B cell (primary cell): ENCODE results near the gene PLA2G4F. TPM values are rescaled to one million over a fixed set of nuclear protein-coding genes. Genes with fewer than 3 reads are reported as not detected.

Experiments
- ATAC-seq: fragments of 200-7000 bp; cut with Tn5 transposase; one replicate; pipeline ENCODE4 v1.10.0; 2021; ENCODE audit warnings: low read depth, mild to moderate bottlenecking, moderate number of reproducible peaks, moderate library complexity
- CTCF ChIA-PET: fragments of 350-600 bp; sonication (Branson Sonifier 250); formaldehyde crosslinking; loops from one replicate; lab custom pipeline; 2021; ENCODE audit warnings: antibody characterized with exemption, inconsistent platforms; lab: Charles Lee
- POLR2A ChIA-PET: fragments of 350-600 bp; sonication (Branson Sonifier 250); formaldehyde crosslinking; loops from one replicate; lab custom pipeline; 2021; ENCODE audit warnings: antibody characterized with exemption; lab: Charles Lee
- DNase-seq: peaks from one replicate; pipeline ENCODE4 v3.0.0; 2013
- H2AFZ ChIP-seq: 2 replicates; pipeline ENCODE4 v1.6.1; 2012; ENCODE audit warnings: mild to moderate bottlenecking, low read depth, low read length; ENCODE audit not compliant: insufficient read depth, poor library complexity, severe bottlenecking
- H3K27ac ChIP-seq, 2 donors: 1 replicate in 1 of 2; 2 replicates in 1 of 2; pipeline ENCODE4 v1.5.1; 2012 to 2013; ENCODE audit warnings: low read length in 2 of 2, mild to moderate bottlenecking in 2 of 2, moderate library complexity in 1 of 2
- H3K27me3 ChIP-seq, 4 experiments: fragments of 200-600 bp in 1 of 4; sonication (generic) in 1 of 4; replicated peaks in 1 of 4; 1 replicate in 2 of 4; 2 replicates in 2 of 4; pipeline versions ENCODE4 v1.6.1 to v1.7.0; 2013 to 2016; ENCODE audit warnings: low read length in 3 of 4, mild to moderate bottlenecking in 2 of 4, mixed read lengths in 1 of 4, moderate library complexity in 1 of 4; ENCODE audit not compliant: insufficient read depth in 4 of 4, control insufficient read depth in 3 of 4; ENCODE audit errors: control extremely low read depth in 1 of 4
- H3K36me3 ChIP-seq, 2 experiments: replicated peaks in 1 of 2; 1 replicate in 1 of 2; 2 replicates in 1 of 2; pipeline versions ENCODE4 v1.6.1 to v1.7.1; 2013; ENCODE audit warnings: low read length in 1 of 2; ENCODE audit not compliant: insufficient read depth in 2 of 2, control insufficient read depth in 1 of 2; ENCODE audit errors: control extremely low read depth in 1 of 2, extremely low read depth in 1 of 2
- H3K4me1 ChIP-seq, 2 donors: fragments of 200-600 bp in 1 of 2; sonication (generic) in 1 of 2; 1 replicate in 1 of 2; 2 replicates in 1 of 2; pipeline versions ENCODE4 v1.5.1 to v1.6.1; 2013 to 2017; ENCODE audit warnings: low read length in 2 of 2; ENCODE audit not compliant: control insufficient read depth in 2 of 2, insufficient read depth in 2 of 2
- H3K4me2 ChIP-seq: replicated peaks from 2 replicates; pipeline ENCODE3; 2012; ENCODE audit warnings: mild to moderate bottlenecking, low read depth, low read length; ENCODE audit not compliant: poor library complexity, severe bottlenecking
- H3K4me3 ChIP-seq, 5 experiments: fragments of 200-600 bp in 1 of 5; sonication (generic) in 1 of 5; 1 replicate in 3 of 5; 2 replicates in 2 of 5; pipeline versions ENCODE4 v1.5.1 to v1.7.0; 2011 to 2016; ENCODE audit warnings: low read length in 4 of 5, mild to moderate bottlenecking in 4 of 5, low read depth in 2 of 5, control low read depth in 1 of 5, moderate library complexity in 1 of 5; ENCODE audit not compliant: insufficient read depth in 1 of 5; ENCODE audit errors: control extremely low read depth in 1 of 5, extremely low read depth in 1 of 5
- H3K79me2 ChIP-seq: fragments of 200-600 bp; sonication (generic); one replicate; pipeline ENCODE4 v1.6.0; 2016; ENCODE audit warnings: low read length; ENCODE audit not compliant: control insufficient read depth, insufficient read depth
- H3K9ac ChIP-seq: fragments of 200-600 bp; sonication (generic); 2 replicates; pipeline ENCODE4 v1.6.1; 2017; ENCODE audit warnings: mild to moderate bottlenecking, low read length, moderate library complexity
- H3K9me3 ChIP-seq, 3 donors: one replicate each; pipeline versions ENCODE4 v1.6.1 to v1.7.1; 2013; ENCODE audit warnings: low read length in 2 of 3; ENCODE audit not compliant: control insufficient read depth in 2 of 3, insufficient read depth in 1 of 3; ENCODE audit errors: control extremely low read depth in 1 of 3
- H4K20me1 ChIP-seq: 2 replicates; pipeline ENCODE4 v1.6.0; 2012; ENCODE audit warnings: mild to moderate bottlenecking, low read length; ENCODE audit not compliant: insufficient read depth, control insufficient read depth, poor library complexity, severe bottlenecking
- H3K27ac Mint-ChIP-seq: one replicate; pipeline ENCODE4 v1.8.0; 2021; ENCODE audit warnings: mixed read lengths
- H3K27me3 Mint-ChIP-seq: one replicate; pipeline ENCODE4 v1.8.0; 2021; ENCODE audit warnings: mixed read lengths
- H3K4me1 Mint-ChIP-seq: one replicate; pipeline ENCODE4 v1.8.0; 2021; ENCODE audit warnings: mixed read lengths
- H3K4me3 Mint-ChIP-seq: one replicate; pipeline ENCODE4 v1.8.0; 2021; ENCODE audit warnings: mixed read lengths
- H3K9me3 Mint-ChIP-seq: one replicate; pipeline ENCODE4 v1.8.0; 2022; ENCODE audit warnings: mixed read lengths; ENCODE audit not compliant: insufficient read depth
- EZH2 ChIP-seq: IDR thresholded peaks from 2 replicates; pipeline ENCODE4 v1.6.1; 2012; ENCODE audit warnings: borderline replicate concordance, low read depth, mild to moderate bottlenecking, moderate library complexity, low read length; ENCODE audit not compliant: insufficient read depth, poor library complexity, severe bottlenecking
- WGBS: methylation state at CpG from one replicate; pipeline ENCODE4 v1.1.5; 2013; ENCODE audit warnings: missing lambda C conversion rate; ENCODE audit not compliant: insufficient coverage; 5-methylcytosine and 5-hydroxymethylcytosine counted together
- intact Hi-C: fragments of 100-400 bp; cut with micrococcal nuclease; formaldehyde crosslinking; loops from one replicate; pipeline ENCODE4 v1.10.0; 2022
- polyA plus RNA-seq: library from polyadenylated mRNA; depleted of rRNA; stranded (reverse); fragments of >200 nt; gene quantifications from 2 replicates; pipeline ENCODE4 v1.2.3, GENCODE V29; 2012
- total RNA-seq, 2 donors: library from RNA; stranded (reverse); fragments of 120-200 nt in 1 of 2; gene quantifications; 1 replicate in 1 of 2; 2 replicates in 1 of 2; pipeline versions ENCODE4 v1.2.3 to v1.2.4, GENCODE V29; 2013 to 2022
- TF ChIP-seq, protein P1 (sequence below): fragments of 200-600 bp; IDR thresholded peaks from one replicate; pipeline ENCODE4 v1.8.0; 2022; ENCODE audit warnings: antibody characterized with exemption, mild to moderate bottlenecking

The PLA2G4F gene
- total and polyA plus RNA-seq, 2 donors (not counting 1 experiment from before 2014, with no cell fraction given): not detected

DNA sequence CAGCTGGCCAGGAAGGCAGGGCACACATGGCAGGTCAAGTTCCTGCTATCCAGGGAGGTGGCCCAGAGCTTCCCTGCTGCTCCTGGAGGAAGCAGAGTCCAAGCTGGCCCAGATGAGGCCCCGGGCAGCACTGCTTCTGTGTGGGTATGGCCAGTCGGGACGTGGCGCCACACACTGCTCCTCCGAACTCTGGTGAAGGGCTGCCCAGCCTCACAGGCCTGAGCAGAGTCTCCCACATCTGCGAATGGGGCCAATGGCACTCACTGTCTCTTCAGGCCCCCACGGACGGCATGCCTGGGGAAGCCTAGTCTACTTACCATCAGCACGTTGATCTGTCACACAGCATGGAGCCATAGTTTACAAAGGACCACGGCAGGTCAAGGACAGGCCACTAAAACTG, 2.5 kb upstream of the PLA2G4F start:
- no peaks in the 10 kb centered on the region for H3K9me3 Mint-ChIP-seq
- no peaks in the 10 kb centered on the region for H3K27me3 Mint-ChIP-seq
- peaks cover 2 to 49% of the 10 kb centered on the region in 2 experiments for H3K36me3 ChIP-seq
- H3K9me3 ChIP-seq: no peaks in the 10 kb centered on the region
- TF ChIP-seq EZH2: no peak
- TF ChIP-seq, protein P1, sequence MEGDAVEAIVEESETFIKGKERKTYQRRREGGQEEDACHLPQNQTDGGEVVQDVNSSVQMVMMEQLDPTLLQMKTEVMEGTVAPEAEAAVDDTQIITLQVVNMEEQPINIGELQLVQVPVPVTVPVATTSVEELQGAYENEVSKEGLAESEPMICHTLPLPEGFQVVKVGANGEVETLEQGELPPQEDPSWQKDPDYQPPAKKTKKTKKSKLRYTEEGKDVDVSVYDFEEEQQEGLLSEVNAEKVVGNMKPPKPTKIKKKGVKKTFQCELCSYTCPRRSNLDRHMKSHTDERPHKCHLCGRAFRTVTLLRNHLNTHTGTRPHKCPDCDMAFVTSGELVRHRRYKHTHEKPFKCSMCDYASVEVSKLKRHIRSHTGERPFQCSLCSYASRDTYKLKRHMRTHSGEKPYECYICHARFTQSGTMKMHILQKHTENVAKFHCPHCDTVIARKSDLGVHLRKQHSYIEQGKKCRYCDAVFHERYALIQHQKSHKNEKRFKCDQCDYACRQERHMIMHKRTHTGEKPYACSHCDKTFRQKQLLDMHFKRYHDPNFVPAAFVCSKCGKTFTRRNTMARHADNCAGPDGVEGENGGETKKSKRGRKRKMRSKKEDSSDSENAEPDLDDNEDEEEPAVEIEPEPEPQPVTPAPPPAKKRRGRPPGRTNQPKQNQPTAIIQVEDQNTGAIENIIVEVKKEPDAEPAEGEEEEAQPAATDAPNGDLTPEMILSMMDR: no peak
- WGBS: 95% methylated on average over 10 of the region's 10 CpGs
- no peaks in the 10 kb centered on the region for H3K27me3 ChIP-seq
- H3K4me3 Mint-ChIP-seq: no peak overlapping the region
- H3K79me2 ChIP-seq: no peaks in the 10 kb centered on the region
- H3K4me3 ChIP-seq: no peak overlapping the region
- H2AFZ ChIP-seq: no peak overlapping the region
- H4K20me1 ChIP-seq: no peaks in the 10 kb centered on the region
- no peaks in the 10 kb centered on the region for H3K4me1 ChIP-seq
- no peak overlapping the region for H3K4me2 ChIP-seq
- intact Hi-C loops: no loop called here
- H3K27ac ChIP-seq: no peak overlapping the region
- H3K27ac Mint-ChIP-seq: no peak overlapping the region
- no peaks in the 10 kb centered on the region for H3K4me1 Mint-ChIP-seq
- CTCF ChIA-PET: no interaction called here
- H3K9ac ChIP-seq: no peak overlapping the region
- DNase-seq (no peak), ATAC-seq (no peak)
- POLR2A ChIA-PET: no interaction called here

DNA sequence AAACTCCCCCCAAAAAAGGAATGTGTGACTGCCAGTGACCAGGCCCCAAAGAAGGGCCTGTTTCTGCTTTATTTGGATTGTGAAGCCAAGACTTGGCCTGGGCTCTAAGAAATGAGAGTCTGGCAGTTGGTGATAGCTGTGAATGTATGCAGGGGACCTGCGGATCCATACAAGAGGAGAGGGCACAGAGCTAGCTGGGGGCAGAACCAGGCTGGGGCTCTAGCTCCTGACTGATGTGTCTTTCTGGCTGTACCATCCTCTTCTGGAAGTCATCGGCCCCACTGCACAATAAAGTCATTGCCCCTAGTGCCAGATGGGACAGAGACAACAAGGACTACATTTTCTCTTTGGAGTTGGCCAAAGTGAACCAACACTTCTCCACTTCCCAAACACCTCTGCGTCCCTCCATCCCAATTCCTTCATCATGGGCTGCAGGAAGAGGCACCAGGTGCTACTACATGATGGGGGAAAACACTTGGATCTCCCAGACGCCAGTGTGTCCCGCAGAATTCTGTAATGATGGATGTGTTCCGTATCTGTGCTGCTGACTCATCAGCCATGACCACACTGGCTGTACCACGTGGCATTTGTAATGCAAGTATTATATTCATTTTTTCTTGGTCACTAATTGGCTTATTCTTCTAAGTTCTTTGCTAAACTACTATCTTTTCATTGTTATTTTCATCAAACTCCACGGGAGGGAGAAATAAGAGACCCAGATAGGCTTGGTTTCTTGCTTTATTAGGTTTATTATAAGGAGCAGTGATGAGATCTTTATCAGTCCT, 1.7 kb upstream of the PLA2G4F start:
- ATAC-seq (no peak), DNase-seq (no peak)
- intact Hi-C loops: no loop called here

More for the DNA sequence above, 1.7 kb upstream of the PLA2G4F start:
- TF ChIP-seq, protein P1: no peak
- TF ChIP-seq EZH2: no peak
- Mint-ChIP-seq H3K27me3 (no peaks in the 10 kb centered on the region), H3K4me3 (no peak overlapping the region), H3K27ac (no peak overlapping the region), H3K4me1 (no peaks in the 10 kb centered on the region), H3K9me3 (no peaks in the 10 kb centered on the region)
- Histone ChIP-seq H4K20me1 (no peaks in the 10 kb centered on the region), H3K4me3 (no peak overlapping the region), H3K27me3 (no peaks in the 10 kb centered on the region), H3K4me1 (no peaks in the 10 kb centered on the region), H3K9ac (no peak overlapping the region), H3K9me3 (no peaks in the 10 kb centered on the region), H3K27ac (no peak overlapping the region), H3K79me2 (no peaks in the 10 kb centered on the region), H2AFZ (no peak overlapping the region), H3K4me2 (no peak overlapping the region), H3K36me3 (peaks cover 2 to 42% of the 10 kb centered on the region in 2 experiments)
- ChIA-PET POLR2A (no interaction called here), CTCF (no interaction called here)
- WGBS: 95% methylated on average over 2 of the region's 8 CpGs
